ENCODE data around the gene EDEM3. TPM values are rescaled to one million over a fixed set of nuclear protein-coding genes. Genes with fewer than 3 reads are reported as not detected.

EDEM3 gene
- 11.7 and 14.2 TPM in 2 replicates for total RNA-seq

GRCh38 chr1:184754476-184755225, at the start of gene EDEM3:
Gene EDEM3 (minus strand): TSS chr1:184754858. CDS start chr1:184754646, 212 bp downstream.

Other genes starting within 250 kb of the EDEM3 start
- 11.6 and 38.4 TPM in 2 replicates for gene NIBAN1, start 219.7 kb upstream of the EDEM3 start, total RNA-seq

All from mesangial cell (primary cell).